GM20431 (cell line): ENCODE measurements around the gene ELFN1.

Experiments
- in situ Hi-C: fragments of 300-500 bp; cut with MseI, MboI; formaldehyde crosslinking; loops from one replicate; pipeline ENCODE4 v1.15.0; 2020; ENCODE audit warnings: low sequenced_read_pairs; ENCODE audit not compliant: unreplicated experiment

ELFN1 gene

GRCh38 chr7:1692515-1693418, 22.7 kb downstream of the ELFN1 start:
- in situ Hi-C loops, result no loop called here

- in situ Hi-C loops, result no loop called here
These were observed 23.4 kb downstream of the ELFN1 start for GRCh38 chr7:1693419-1693990.

DNA sequence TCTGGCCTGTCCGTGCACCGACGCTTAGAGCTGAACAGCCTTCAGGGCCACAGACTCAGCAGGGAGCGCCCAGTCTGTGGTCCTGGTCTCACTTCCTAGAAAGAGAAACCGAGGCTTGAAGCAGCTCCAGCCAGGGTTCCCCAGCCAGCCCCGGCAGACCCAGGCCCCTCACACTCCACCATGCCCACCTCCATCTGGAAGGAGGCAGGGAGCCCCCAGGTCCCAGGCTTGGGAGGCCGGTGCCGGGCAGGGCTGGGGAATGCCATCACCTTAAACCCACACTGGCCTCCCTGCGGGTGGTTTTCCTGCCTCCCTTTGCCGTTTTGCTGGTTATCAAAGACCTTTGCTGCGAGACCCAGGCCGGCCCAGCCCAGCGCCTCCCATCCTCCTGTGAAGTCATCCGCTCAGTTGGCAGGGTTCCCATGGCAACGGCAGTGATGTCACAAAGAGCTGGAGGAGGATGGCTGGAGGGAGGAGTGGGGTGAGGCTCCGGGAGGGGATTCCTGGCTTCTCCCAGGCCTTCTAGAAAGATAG, 24.0 kb downstream of the ELFN1 start:
- in situ Hi-C loops, result no loop called here

DNA sequence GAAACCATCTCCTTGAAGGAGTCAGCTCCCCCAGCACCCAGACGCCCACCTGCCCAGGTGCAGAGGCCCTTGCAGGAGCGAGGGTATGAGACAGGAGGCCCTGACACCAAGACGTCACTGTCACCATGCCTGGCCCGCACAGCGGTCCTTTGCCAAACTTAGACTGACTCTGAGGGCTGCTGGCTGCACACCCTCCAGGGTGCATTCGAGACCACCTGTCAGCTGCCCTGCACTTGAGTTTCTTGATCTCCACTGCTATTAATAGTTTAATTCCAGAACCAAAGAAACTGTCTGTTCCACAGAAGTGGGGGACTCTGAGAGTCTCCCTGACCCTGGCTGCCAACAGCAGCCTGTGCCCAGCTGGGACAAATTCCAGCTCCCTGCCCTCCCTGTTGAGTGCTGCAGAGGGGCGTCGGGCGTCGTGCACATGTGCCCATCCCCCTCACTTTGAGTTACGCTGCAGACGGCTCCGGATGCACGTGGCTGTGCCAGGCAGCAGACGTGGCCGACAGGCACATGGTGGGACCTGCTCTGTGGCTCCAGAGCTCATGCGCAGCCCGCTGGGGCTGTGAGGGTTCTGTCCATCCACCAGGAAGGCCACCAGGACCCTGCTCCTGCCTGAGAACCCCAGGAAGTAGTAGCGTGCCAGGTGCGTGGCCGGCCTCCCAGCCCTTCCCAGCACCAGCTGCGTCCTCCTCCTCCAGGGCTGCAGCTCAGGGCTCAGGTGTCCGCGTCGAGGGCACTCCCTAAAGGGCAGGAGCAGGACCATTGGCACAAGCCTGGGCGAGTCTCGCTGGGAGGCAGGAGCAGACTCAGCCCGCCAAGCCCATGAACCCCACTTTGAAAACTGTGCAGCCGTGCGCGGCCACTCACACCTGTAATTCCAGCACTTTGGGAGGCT, 24.8 kb downstream of the ELFN1 start:
- in situ Hi-C loops, result no loop called here

GRCh38 chr7:1695800-1696454, 25.9 kb downstream of the ELFN1 start:
- in situ Hi-C loops, result no loop called here

DNA sequence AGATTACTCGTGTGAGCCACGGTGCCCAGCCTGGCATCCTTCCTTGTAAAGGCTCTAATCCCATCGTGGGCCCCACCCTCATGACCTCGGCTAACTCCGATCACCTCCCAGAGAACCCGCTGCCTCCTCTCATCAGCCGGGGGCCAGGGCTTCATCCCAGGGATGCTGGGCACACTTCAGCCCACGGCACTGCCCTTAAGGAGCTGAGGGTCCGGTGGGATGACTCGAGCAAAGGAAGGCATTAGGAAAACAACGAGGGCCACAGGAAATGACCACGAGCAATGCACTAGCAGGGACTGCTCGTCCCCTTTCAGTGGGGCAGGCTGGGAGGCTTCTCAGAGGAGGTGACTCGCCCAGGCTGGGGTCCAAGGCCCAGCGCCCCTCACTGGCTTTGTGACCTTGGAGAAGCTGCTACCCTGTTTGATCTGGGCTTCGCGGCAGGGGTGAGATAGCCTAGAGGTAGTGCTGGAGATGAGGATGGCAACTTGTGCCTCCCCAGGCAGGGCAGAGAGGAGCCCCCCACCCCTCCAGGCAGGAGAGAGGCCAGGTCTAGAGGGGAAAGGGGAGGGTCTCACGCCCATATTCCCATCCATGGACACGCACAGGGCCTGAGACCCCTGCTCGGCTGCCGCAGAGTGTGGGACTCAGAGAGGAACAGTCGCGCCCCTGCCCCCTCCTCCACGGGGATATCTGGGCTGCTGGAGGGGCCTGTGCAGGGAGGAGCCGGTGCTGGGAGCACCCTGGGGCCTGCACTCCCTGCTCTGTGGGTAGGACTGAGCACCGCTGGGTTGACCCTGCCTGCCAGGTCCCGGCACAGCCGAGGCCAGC, 26.8 kb downstream of the ELFN1 start:
- in situ Hi-C loops, result no loop called here

- in situ Hi-C loops, result no loop called here
These were observed 27.5 kb downstream of the ELFN1 start for GRCh38 chr7:1697499-1698125.

DNA sequence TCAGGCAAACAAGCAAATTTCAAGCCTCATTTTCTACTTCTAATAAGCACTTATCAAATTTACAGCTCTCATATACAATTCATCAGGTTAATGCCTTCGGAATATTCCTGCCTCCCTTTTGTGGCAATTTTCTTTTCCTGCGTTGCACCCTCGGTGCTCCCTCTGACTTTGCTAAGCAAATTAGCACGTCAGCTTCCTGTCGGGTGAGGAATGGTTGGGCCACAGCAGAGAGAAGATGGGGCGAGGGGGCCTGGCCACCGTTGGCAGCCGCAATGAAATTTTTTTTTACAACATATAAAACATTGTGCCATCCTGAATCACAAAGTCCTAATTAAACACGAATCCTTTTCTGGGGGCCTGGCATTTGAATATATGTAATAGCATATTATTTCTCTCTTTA, 28.1 kb downstream of the ELFN1 start:
- in situ Hi-C loops, result no loop called here

- in situ Hi-C loops, result no loop called here
These were observed 28.9 kb downstream of the ELFN1 start for GRCh38 chr7:1698951-1699350.

GRCh38 chr7:1700086-1700485, 30.0 kb downstream of the ELFN1 start:
- in situ Hi-C loops, result no loop called here

DNA sequence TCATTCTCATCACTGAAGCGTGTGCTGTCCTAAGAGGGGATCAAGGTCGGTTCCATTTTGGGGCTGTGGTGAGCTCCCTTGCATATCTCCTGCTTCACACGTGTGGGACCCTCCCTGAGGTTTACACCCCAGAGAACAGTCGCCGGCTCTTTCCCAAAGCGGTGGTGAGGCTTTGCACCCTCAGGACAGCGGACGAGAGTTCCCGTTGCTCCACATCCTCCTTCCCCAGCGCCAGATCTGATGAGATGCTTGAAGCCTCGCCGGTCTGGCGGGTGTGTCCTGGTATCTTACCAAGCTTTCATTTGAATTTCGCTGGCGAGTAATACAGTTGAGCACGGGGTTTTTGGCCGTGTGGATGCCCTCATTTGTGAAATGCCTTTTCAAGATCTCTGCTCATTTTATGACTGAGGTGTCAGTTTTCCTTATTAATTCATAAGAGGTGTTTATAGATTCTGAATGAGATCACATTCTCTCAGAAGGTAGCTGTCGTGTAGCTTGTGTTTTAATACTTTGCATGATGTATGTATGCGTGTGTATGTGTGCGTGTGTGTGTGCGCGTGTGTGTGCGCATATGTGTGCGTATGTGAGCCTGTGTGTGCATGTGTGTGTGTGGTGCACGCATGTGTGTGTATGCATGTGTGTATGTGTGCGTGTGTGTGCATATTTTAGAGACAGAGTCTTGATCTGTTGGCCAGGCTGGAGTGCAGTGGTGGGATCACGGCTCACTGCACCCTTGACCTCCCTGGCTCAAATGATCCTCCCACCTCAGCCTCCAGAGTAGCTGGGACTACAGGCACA, 30.7 kb downstream of the ELFN1 start:
- in situ Hi-C loops, result no loop called here

DNA sequence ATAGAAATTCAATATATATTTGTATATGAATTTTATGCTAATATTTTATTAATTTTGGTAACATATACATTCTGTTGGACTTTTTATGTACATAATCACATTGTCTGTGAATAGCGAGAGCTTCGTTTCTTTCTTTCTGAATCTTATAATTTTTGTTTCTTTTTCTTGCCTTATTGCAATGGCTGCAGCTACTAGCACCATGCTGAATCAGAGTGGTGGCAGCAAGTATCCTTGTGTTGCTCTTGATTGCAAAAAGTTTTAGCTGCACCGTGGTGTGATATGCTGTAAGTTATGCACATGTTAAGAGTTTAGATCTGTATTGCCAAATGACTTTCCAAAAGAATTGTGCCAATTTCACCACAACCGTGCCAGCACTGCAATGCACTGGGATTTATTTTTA, 32.6 kb downstream of the ELFN1 start:
- in situ Hi-C loops, result no loop called here

- in situ Hi-C loops, result no loop called here
These were observed 33.4 kb downstream of the ELFN1 start for GRCh38 chr7:1703441-1703840.

DNA sequence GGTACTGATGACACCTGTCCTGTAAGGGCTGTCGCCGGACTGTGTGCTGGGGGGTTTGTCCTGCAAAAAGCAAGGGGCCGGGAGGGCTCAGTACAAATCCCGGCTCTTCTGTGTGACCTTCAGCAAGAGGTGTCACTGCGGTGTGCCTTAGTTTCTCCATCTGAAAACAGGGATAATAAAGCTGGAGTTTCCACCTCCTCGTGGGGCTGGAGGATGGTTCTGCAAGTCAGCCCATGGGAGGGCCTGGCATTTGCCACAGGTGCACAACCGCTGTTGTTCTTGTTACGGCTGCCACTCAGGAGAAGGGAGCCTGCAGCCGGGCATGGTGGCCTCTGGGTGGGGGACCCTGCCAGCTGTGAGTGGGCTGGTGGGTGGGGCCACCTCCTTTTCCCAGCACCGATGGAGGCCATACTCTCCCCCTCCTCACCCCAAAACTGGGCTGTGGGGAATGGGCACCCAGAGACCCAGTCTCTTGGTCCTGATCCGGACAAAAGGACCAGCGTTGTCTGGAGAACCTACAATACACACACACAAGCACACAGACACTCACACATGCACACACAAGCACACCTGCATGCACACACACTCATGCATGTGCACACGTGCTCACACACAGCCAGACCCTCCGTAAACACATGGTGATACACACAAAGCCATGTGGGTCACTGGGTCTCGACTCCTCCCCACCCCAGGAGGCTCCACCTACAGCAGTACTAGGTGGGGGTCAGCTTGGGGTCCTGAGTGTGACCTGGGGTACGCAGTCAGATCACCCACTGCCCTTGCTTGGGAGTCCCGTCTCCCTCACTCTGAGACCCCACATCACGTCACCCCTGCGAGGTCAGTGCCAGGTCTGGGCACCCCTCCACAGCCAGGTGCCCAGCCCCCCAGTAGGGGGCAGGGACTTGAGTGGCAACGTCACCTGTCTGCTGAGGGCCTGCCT, 34.1 kb downstream of the ELFN1 start:
- in situ Hi-C loops, result no loop called here

DNA sequence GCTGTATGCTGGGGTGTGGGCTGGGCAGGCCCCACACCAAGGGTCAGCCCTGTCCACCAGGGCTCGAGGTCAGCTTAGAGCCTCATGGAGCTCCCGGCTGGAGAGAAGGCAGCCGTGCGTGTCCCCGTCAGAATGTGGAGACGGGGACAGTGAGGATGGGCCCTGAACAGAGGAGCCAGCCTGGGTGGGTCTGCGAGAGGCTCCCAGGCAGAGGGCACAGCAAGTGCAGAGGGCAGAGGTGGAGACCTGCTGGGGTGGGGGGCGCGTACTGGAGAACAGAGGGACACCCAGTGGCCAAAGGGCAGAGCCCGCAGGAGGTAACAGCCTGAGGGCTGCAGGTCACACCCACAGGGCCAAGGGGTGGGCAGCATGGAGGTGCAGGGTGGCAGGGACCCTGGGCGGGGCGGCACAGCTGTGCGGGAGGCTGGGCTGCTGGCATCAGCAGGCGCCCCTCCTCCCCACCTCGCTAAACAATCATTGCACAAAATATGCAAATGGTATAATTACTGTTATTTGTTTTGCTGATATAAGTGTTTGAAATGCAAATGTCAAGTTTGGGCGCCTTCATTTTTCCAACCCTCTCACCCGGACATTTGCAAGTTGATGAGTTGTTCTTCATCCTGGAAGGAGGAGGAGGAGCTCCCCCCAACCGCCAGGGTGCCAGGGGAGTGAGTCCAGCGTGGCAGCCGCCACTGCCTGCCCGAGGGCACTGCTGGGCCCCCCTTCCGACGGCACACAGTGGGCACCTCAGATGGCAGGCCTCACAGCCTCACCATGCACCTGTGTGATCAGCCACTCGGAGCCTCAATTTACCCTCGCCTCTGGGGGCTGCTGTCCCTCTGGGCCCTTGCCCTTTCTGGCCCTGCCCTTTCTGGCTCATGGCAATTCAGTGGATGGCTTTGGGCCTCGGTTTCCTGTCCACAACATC, 35.0 kb downstream of the ELFN1 start:
- in situ Hi-C loops, result no loop called here

GRCh38 chr7:1705856-1706255, 35.8 kb downstream of the ELFN1 start:
- in situ Hi-C loops, result no loop called here
